Activated CD8-positive, alpha-beta memory T cell treated with anti-CD3 and anti-CD28 coated beads, Interleukin-2, amount 50 U/mL, for 1 hour (primary cell): ENCODE data around the gene ATXN8OS.
"Not testable (repeated sequence)": the region's sequence is repeated elsewhere in the genome, so short reads cannot be mapped to it uniquely, and the experiment has no call there.

ENCODE experiments used
- DNase-seq: peaks from one replicate; pipeline ENCODE4 v3.0.0-alpha.2; 2020; ENCODE audit errors: extremely low read depth

The ATXN8OS gene

DNA sequence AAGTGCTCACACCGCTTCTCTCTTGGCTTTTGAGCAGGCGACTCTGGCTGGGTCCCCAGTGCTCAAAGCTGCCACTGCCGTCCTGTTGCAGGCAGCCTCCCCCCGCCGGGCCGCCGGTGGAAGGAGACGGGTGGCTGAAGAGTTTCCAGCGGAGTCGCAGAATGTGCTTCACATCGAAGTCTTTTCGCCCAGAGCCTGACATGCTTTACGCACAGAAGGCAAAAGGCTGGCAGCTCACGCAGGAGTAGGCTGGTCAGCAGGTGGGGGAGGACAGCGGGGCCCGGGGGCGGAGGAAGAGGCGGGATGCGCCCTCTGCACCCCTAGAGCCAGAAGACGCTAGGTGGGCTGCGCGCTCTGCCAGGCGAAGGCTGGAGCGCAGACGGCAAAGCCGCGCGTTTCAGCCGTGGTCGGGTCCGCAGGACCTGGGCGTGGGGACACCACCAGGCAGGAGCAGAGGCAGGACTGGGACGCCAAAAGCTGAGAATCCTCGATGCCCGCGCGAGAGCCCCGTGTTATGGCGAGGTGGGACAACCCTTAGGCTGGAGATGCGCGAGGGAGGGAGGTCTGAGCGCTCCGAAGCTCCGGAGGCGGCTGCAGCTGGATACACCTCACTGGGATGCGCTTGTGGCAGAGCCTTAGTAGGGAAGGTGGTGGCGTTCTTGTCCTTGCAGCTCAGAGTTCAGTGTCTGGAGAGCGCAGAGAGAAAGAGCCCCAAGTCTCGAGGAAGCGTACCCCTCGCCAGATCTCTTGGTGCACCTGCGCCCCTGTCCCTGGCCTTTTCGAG is at the start of gene ATXN8OS:
Gene ATXN8OS (plus strand): TSS at position 329 of the 784 bp plus-strand sequence.
- DNase-seq = no peak

DNA sequence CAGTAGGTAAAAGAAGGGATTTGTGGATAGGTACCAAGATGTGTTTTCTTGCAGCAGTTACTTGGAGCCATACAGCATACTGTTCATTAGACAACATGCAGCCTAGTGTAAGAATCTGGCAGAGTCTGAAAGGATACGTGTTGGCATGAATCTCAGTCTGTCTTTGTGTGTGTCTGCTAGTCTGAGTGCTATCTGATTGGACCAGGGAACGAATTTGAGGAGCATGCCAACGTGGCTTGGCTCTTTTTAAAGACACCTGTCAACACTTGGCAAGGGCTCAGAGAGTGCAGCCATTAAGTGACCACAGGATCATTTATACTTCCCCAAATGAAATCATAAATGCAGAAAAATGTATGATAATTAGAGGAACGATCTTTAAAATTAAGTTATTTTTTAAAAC is 27.6 kb upstream of the ATXN8OS start:
- DNase-seq = no peak

GRCh38 chr13:70087247-70087646 is 20.4 kb upstream of the ATXN8OS start:
- no peak for DNase-seq

DNA sequence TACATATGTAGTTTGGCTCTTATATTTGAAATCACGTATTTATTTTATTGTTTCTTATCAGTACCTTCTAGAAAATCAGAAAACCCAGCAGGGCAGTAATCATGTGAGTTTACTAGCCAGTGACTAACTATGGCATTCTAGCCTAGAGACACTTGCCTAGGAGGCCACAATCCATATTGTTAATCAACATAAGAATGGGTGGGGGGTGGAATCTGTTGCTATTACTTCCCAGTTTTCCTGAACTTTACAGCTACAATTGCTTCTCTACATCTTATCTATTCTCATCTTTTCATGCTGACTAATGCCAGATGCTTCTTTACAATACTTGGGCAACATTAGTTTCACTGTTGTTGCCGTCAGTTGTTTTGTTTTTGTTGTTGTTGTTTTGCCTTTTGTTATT is 18.7 kb upstream of the ATXN8OS start:
- DNase-seq = no peak

- DNase-seq = no peak
Observed at GRCh38 chr13:70090036-70090723, 17.4 kb upstream of the ATXN8OS start.

DNA sequence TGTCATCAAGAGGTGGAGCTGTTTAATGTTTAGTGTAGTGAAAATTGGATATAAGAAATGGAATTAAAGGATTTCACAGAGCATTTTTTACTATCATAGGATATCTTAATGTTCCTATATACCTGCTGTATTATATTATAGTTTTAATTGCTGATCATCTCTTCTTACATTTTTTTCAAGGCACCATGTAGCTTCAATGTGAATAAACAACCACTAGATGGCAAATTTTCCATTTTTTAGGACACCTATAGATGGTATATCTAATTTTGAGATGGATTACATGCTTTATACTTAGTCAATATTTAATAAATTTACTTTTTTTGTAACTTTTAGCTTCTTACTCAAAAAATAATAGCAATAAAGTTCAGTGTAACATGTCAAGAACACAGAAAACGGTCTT is 9.0 kb upstream of the ATXN8OS start:
- no peak for DNase-seq

DNA sequence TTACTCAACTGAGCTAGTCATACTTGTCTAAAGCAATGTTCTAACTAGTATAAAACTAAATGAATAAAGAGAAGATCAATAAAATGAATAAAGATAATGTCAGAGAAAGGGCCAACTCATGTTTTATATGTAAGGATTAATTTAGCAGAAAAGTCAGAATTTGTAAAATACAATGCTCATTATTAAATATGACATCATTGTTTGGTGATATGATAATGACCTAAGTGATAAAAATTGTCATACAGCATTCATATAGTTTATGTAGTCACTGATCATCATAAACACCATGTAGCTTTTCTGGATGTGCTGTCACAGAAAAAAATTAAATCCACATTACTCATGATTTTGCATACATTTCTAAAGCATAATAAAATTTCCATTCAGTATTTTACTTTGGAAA is 3.1 kb upstream of the ATXN8OS start:
- no peak for DNase-seq

GRCh38 chr13:70107125-70107497 is 515 bp upstream of the ATXN8OS start:
- no peak for DNase-seq

- no peak for DNase-seq
Observed at GRCh38 chr13:70108356-70109105, 905 bp downstream of the ATXN8OS start, which contains the start of gene KLHL1. TSS of gene KLHL1 (minus strand) at chr13:70108452. CDS start at chr13:70107699, 753 bp downstream.

GRCh38 chr13:70117338-70117905 is 9.8 kb downstream of the ATXN8OS start:
- no peak for DNase-seq

GRCh38 chr13:70125693-70126092 is 18.1 kb downstream of the ATXN8OS start:
- no peak for DNase-seq

DNA sequence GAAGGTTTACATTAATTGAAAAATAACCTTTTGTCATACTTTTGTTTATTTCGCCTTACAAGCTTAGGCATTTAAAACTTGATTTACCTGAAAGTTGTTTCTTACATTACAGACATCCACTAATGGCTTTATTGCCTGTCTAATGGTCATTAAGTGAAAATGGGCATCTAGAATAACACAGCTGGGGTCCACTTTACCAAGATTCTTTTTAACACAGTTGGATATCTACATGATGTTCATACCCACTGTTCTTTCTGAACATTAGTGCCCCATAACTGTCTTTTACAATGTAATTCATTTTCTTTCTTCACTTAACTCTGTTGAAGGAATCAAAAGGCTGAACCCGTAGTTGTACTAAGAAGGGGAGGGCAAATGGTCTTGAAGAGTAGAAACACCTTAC is 20.5 kb downstream of the ATXN8OS start:
- DNase-seq = no peak

DNA sequence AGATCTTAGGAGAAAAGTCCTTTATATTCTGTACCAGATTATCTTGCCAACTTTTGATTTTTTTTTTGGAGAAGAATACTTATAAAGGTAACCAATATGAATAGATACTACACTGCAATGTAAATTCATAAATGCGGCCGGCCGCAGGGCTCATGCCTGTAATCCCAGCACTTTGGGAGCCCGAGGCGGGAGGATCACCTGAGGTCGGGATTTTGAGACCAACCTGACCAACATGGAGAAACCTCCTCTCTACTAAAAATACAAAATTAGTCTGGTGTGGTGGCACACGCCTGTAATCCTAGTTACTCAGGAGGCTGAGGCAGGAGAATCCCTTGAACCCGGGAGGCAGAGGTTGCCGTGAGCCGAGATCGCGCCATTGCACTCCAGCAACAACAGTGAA is 35.0 kb downstream of the ATXN8OS start:
- not testable (repeated sequence) for DNase-seq

GRCh38 chr13:70162141-70162540 is 54.5 kb downstream of the ATXN8OS start:
- DNase-seq = no peak

DNA sequence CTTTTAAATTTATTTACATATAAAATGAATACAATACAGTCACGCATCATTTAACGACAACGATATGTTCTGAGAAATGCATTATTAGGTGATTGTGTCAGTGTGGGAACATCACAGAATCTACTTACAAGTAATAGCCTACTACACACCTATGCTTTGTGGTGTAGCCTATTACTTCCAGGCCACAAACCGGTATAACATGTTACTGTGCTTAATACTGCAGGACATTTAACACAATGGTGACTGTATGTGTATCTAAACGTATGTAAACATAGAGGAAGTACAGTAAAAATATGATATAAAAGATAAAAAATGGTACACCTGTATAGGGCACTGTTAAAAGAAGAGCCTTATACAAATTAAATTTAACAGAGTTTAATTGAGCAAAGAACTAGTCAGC is 63.1 kb downstream of the ATXN8OS start:
- no peak for DNase-seq

- no peak for DNase-seq
Observed at GRCh38 chr13:70171151-70171550, 63.5 kb downstream of the ATXN8OS start.

GRCh38 chr13:70172946-70173597 is 65.4 kb downstream of the ATXN8OS start:
- no peak for DNase-seq

- DNase-seq = no peak
Observed at GRCh38 chr13:70173598-70173959, 66.0 kb downstream of the ATXN8OS start.

GRCh38 chr13:70178346-70178745 is 70.7 kb downstream of the ATXN8OS start:
- DNase-seq = no peak
